ENCODE data around the gene TSEN34. TPM values are rescaled to one million over a fixed set of nuclear protein-coding genes. Genes with fewer than 3 reads are reported as not detected.
"Not testable (repeated sequence)": the region's sequence is repeated elsewhere in the genome, so short reads cannot be mapped to it uniquely, and the experiment has no call there.

The TSEN34 gene
- polyA plus RNA-seq, 3 donors = 48.5 to 70.9 (median 67.9) TPM

- DNase-seq = no peak
Observed at GRCh38 chr19:54203151-54203611, 12.1 kb downstream of the TSEN34 start.

GRCh38 chr19:54204767-54205468 is 13.8 kb downstream of the TSEN34 start:
- DNase-seq = no peak

DNA sequence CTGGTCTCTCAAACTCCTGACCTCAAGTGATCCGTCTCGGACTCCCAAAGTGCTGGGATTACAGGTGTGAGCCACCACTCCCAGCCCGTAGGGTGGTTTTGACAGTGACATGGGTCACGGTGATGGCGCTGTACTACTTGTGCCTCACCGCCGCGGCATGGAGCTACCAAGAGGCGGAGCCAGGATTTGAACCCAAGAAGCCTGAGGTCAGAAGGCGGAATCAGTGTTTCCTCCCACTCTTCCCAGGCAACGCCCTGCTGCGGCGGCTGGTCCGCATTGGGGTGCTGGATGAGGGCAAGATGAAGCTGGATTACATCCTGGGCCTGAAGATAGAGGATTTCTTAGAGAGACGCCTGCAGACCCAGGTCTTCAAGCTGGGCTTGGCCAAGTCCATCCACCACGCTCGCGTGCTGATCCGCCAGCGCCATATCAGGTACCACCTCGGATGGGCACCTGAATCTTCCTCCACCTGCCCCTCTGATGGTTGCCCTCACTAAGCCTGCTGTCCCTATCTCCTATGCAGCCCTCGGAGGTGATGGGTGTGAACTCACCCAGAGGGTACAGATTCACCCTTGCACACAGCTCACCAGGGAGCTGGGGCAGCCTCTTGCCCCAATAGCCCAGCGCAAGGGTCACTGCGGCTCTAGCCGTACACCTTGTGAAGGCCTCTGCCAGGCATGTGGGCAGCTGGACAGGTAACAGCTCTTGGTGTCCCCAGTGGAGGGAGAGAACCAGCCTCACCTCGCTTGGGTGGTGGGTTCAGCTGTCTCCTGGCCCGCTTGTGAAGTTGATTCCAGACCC is 15.1 kb downstream of the TSEN34 start:
- DNase-seq = no peak

GRCh38 chr19:54206831-54207177 is 15.7 kb downstream of the TSEN34 start:
- DNase-seq = no peak

- DNase-seq = not testable (repeated sequence)
Observed at GRCh38 chr19:54207193-54207592, 16.1 kb downstream of the TSEN34 start.

GRCh38 chr19:54207676-54207982 is 16.5 kb downstream of the TSEN34 start:
- DNase-seq = no peak

- no peak for DNase-seq
Observed at GRCh38 chr19:54207983-54208783, 17.1 kb downstream of the TSEN34 start.

GRCh38 chr19:54208784-54209057 is 17.6 kb downstream of the TSEN34 start:
- DNase-seq = no peak

DNA sequence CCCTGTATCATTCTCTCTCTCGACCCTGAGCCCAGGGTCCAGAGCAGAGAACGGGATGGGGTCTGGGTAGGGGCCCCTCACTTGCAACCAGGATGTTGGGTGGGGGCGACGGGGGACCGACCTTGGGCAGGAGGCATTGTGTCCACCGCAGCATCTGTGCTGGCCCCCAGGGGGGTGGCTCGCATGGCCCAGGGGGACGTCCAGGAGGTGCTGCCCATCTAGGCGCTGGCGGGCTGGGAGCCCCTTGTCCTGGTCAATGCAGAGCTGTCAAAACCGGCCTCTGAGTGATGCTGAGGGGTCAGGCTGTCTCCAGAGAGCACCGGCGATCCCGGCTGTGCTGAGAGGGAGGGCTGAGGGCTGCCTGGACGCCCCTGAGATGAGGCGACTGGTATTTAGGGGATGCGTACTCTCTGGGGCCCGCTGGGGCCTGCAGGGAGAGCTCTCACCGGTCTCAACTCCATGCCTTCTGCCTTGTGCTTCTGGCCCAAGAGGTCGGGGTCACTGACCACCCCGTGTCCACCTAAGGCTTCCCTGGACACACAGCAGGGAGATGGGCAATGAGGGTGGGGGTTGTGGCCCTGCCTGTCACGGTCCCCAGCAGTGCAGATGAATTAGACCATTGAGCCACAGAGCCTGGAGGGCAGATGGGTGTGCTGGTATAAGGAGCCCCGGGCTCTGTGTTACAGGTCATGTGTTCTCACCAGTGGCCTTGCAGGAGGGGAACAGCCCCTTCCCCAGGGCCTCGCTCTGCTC is 18.1 kb downstream of the TSEN34 start:
- DNase-seq = no peak

- peak; percentile 91 for DNase-seq
Observed at GRCh38 chr19:54209811-54210494, 18.8 kb downstream of the TSEN34 start.

DNA sequence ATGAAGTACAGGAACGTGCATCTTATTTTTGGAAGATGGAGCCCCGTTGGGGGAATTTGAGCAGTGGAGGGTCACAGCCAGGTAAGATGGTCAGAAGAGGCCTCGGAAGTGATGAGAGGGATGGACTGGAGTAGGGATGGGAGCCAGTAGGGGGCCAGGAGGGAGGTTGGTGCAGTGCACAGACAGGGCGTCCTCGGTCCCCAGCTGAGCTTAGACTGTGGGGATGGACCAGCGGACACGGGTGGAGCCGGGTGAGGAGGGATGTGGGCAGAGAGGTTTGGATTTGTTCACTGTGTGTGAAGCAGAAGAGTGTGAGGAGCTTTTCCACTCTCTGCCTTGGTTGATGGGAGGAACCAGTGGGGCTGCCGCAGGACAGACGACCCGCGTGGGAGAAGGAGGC is 20.1 kb downstream of the TSEN34 start:
- no peak for DNase-seq

- not testable (repeated sequence) for DNase-seq
Observed at GRCh38 chr19:54214217-54214616, 23.1 kb downstream of the TSEN34 start.

DNA sequence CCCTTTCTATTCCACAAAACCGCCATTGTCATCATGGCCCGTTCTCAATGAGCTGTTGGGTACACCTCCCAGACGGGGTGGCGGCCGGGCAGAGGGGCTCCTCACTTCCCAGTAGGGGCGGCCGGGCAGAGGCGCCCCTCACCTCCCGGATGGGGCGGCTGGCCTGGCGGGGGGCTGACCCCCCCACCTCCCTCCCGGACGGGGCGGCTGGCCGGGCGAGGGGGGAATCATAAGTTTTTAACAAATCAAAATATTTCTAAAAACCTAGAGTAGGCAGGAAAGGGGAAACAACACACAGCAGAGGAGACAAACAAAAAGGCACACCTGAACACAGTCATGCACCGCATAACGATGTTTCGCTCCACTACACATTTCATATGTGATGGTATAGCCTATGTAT is 23.6 kb downstream of the TSEN34 start:
- not testable (repeated sequence) for DNase-seq

GRCh38 chr19:54216869-54217268 is 25.8 kb downstream of the TSEN34 start:
- DNase-seq = no peak

- DNase-seq = not testable (repeated sequence)
Observed at GRCh38 chr19:54217517-54218247, 26.6 kb downstream of the TSEN34 start.

GRCh38 chr19:54218259-54218658 is 27.2 kb downstream of the TSEN34 start:
- DNase-seq = no peak

GRCh38 chr19:54218960-54219661 is 28.0 kb downstream of the TSEN34 start:
- no peak for DNase-seq

GRCh38 chr19:54219702-54220101 is 28.6 kb downstream of the TSEN34 start:
- DNase-seq = not testable (repeated sequence)

DNA sequence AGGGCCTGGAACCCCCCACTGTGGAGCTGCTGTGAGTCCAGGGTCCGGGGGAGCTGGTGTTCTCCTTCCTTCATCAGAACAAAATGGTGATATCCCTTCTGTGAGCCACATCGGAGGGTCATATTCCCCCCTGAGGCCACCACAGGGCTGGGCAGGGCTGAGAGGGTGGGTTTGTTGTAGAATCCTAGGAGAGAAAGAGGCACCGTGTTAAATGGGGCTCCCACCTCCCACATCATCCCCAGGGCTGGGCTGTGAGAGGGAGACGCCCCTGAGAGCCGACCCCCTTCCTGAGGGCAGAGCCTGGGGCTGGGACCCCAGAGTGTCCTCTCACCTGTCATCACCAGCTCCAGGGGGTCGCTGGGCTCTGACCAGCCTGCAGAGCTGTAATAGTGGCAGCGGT is 30.8 kb downstream of the TSEN34 start:
- not testable (repeated sequence) for DNase-seq
